Measurements from ENCODE around the gene KDM3B. TPM values are rescaled to one million over a fixed set of nuclear protein-coding genes. Genes with fewer than 3 reads are reported as not detected.
A peak's percentile ranks its signal among the peaks of the same experiment; 100 is the strongest.
"Not testable (repeated sequence)": the region's sequence is repeated elsewhere in the genome, so short reads cannot be mapped to it uniquely, and the experiment has no call there.

The KDM3B gene
- polyA plus RNA-seq, 2 of the 4 experiments (the other 2 are of a cell fraction), result 38.1 to 52.5 TPM

GRCh38 chr5:138386290-138386689, 33.8 kb downstream of the KDM3B start:
- H3K27ac ChIP-seq, result no peak overlapping the region
- TF ChIP-seq MYC (IDR thresholded peaks at IDR 0.05; ENCODE audit: borderline replicate concordance, low read length) (no peak), RAD21 (conservative IDR thresholded peaks at IDR 0.05 in 1 of 2, IDR thresholded peaks at IDR 0.05 in 1 of 2) (no peak), NR3C1 (IDR thresholded peaks at IDR 0.05) (no peak), ZC3H11A (IDR thresholded peaks at IDR 0.05) (no peak), RNF2 (IDR thresholded peaks at IDR 0.05; ENCODE audit: borderline replicate concordance, low read depth) (no peak), HOXA7 (CRISPR knock-in tag; IDR thresholded peaks at IDR 0.05) (no peak), JUNB (IDR thresholded peaks at IDR 0.05) (no peak), HOXB5 (CRISPR knock-in tag; IDR thresholded peaks at IDR 0.05) (no peak), MAFK (IDR thresholded peaks at IDR 0.05; ENCODE audit: partially characterized antibody) (no peak), FOSB (CRISPR knock-in tag; IDR thresholded peaks at IDR 0.05) (no peak), HES2 (IDR thresholded peaks at IDR 0.05) (no peak), BHLHE40 (IDR thresholded peaks at IDR 0.05; ENCODE audit: low read depth, low read length) (no peak), REST (IDR thresholded peaks at IDR 0.05) (no peak), HOXB13 (CRISPR knock-in tag; IDR thresholded peaks at IDR 0.05; ENCODE audit: low read depth) (no peak)
- H3K4me3 ChIP-seq, result no peak overlapping the region
- DNase-seq (ENCODE audit: low read depth in 1 of 2, low spot score in 1 of 2), result no peak
- H3K4me2 ChIP-seq, result no peak overlapping the region
- ChIA-PET POLR2A (no interaction called here), CTCF (interaction anchor here (0.7 to 1.7 kb wide), 5 partner anchors 10 to 64 kb away, joined by 3 to 6 read pairs (median 3); partner anchors contain the start of gene KDM3B)
- H3K9me3 ChIP-seq, result no peaks in the 10 kb centered on the region
- WGBS (ENCODE audit: missing lambda C conversion rate), result 95% methylated on average over 10 of the region's 10 CpGs
- FAIRE-seq, result no peak
- H3K4me1 ChIP-seq, result no peaks in the 10 kb centered on the region
- no peak for ATAC-seq

- no peak for DNase-seq (ENCODE audit: low read depth in 1 of 2, low spot score in 1 of 2)
- no peak for FAIRE-seq
- no peak overlapping the region for H3K4me3 ChIP-seq
- no peak overlapping the region for H3K27ac ChIP-seq
- no peaks in the 10 kb centered on the region for H3K9me3 ChIP-seq
- ATAC-seq, result no peak
- ChIA-PET CTCF (interaction anchor here (1.0 kb wide), 1 partner anchor 80 kb away, joined by 3 read pairs; no protein-coding TSS in a partner anchor), POLR2A (no interaction called here)
- no peaks in the 10 kb centered on the region for H3K4me1 ChIP-seq
- WGBS (ENCODE audit: missing lambda C conversion rate), result 92% methylated on average over 3 of the region's 3 CpGs
- no peak overlapping the region for H3K4me2 ChIP-seq
- TF ChIP-seq CHD4 (IDR thresholded peaks at IDR 0.05; ENCODE audit: borderline replicate concordance), result no peak
- TF ChIP-seq POLR2AphosphoS2 (conservative IDR thresholded peaks at IDR 0.05; ENCODE audit: low read length), result no peak
- TF ChIP-seq NFE2L2 (conservative IDR thresholded peaks at IDR 0.05; ENCODE audit: low read length), result no peak
- peak; percentile 21 to 34; a peak in 2 of 4 replicates for TF ChIP-seq CEBPB (IDR thresholded peaks at IDR 0.05)
These were observed 36.8 kb downstream of the KDM3B start for GRCh38 chr5:138389332-138389731.

GRCh38 chr5:138389911-138390310, 37.4 kb downstream of the KDM3B start:
- CTCF ChIA-PET, result interaction anchor here (0.8 to 1.0 kb wide), 2 partner anchors 12 to 37 kb away, joined by 3 read pairs; no protein-coding TSS in a partner anchor
- H3K9me3 ChIP-seq; H3K4me2 ChIP-seq; H3K4me3 ChIP-seq; H3K4me1 ChIP-seq; H3K27ac ChIP-seq; POLR2A ChIA-PET; ATAC-seq; FAIRE-seq; DNase-seq (ENCODE audit: low read depth in 1 of 2, low spot score in 1 of 2): not testable (repeated sequence)
- 97% methylated on average over 10 of the region's 10 CpGs for WGBS (ENCODE audit: missing lambda C conversion rate)
